T-cell (primary cell): Measurements from ENCODE around the gene MATN1. TPM values are rescaled to one million over a fixed set of nuclear protein-coding genes. Genes with fewer than 3 reads are reported as not detected.

ENCODE experiments used
- ATAC-seq, 4 experiments: fragments of 200-7000 bp in 3 of 4; fragments of 150-1000 bp in 1 of 4; cut with Tn5 transposase; replicated peaks in 1 of 4; 1 replicate in 3 of 4; 2 replicates in 1 of 4; pipeline ENCODE4 v1.10.0; 2021; ENCODE audit warnings: moderate library complexity in 3 of 4, mild to moderate bottlenecking in 2 of 4, moderate number of reproducible peaks in 1 of 4
- CTCF ChIA-PET, 2 donors: fragments of 300-600 bp; sonication (Branson Sonifier 250); formaldehyde crosslinking; loops; one replicate each; lab custom pipeline; 2022; ENCODE audit warnings: antibody characterized with exemption in 2 of 2; lab: Charles Lee
- POLR2A ChIA-PET, 2 donors: fragments of 300-600 bp; sonication (Branson Sonifier 250); formaldehyde crosslinking; loops; one replicate each; lab custom pipeline; 2022; ENCODE audit warnings: antibody characterized with exemption in 2 of 2; lab: Charles Lee
- DNase-seq, 35 experiments: peaks; one replicate each; pipeline versions ENCODE4 v3.0.0 to v3.0.0-alpha.2; 2013 to 2023
- H3K27ac ChIP-seq: one replicate; pipeline ENCODE4 v1.5.1; 2013; ENCODE audit warnings: low read length
- H3K27me3 ChIP-seq, 2 experiments: replicated peaks in 1 of 2; 1 replicate in 1 of 2; 2 replicates in 1 of 2; pipeline versions ENCODE4 v1.6.1 to v1.7.0; 2013; ENCODE audit warnings: low read length in 1 of 2, mixed read lengths in 1 of 2; ENCODE audit not compliant: control insufficient read depth in 2 of 2, insufficient read depth in 2 of 2; ENCODE audit errors: extremely low read depth in 1 of 2
- H3K36me3 ChIP-seq, 2 donors: 1 replicate in 1 of 2; 2 replicates in 1 of 2; pipeline versions ENCODE4 v1.6.1 to v1.7.0; 2013; ENCODE audit warnings: low read length in 1 of 2; ENCODE audit not compliant: control insufficient read depth in 2 of 2, insufficient read depth in 1 of 2; ENCODE audit errors: extremely low read depth in 1 of 2
- H3K4me1 ChIP-seq, 2 experiments: 1 replicate in 1 of 2; 2 replicates in 1 of 2; pipeline versions ENCODE4 v1.6.1 to v1.7.0; 2013; ENCODE audit warnings: low read length in 2 of 2, mixed read lengths in 1 of 2; ENCODE audit not compliant: insufficient read depth in 2 of 2, control insufficient read depth in 1 of 2; ENCODE audit errors: extremely low read depth in 1 of 2
- H3K4me3 ChIP-seq, 2 donors: 1 replicate in 1 of 2; 2 replicates in 1 of 2; pipeline versions ENCODE4 v1.5.1 to v1.7.0; 2013; ENCODE audit warnings: mild to moderate bottlenecking in 2 of 2, low read length in 1 of 2, moderate library complexity in 1 of 2; ENCODE audit not compliant: control insufficient read depth in 1 of 2; ENCODE audit errors: extremely low read depth in 1 of 2
- H3K9me3 ChIP-seq: 2 replicates; pipeline ENCODE4 v1.7.0; 2013
- H3K27ac Mint-ChIP-seq, 2 donors: one replicate each; pipeline ENCODE4 v1.8.0; 2020 to 2021; ENCODE audit warnings: mild to moderate bottlenecking in 2 of 2, mixed read lengths in 2 of 2
- H3K27me3 Mint-ChIP-seq, 2 donors: one replicate each; pipeline ENCODE4 v1.8.0; 2021 to 2022; ENCODE audit warnings: mixed read lengths in 2 of 2
- H3K36me3 Mint-ChIP-seq: one replicate; pipeline ENCODE4 v1.8.0; 2021; ENCODE audit warnings: mixed read lengths
- H3K4me1 Mint-ChIP-seq, 3 donors: one replicate each; pipeline ENCODE4 v1.8.0; 2020 to 2022; ENCODE audit warnings: mixed read lengths in 3 of 3, mild to moderate bottlenecking in 1 of 3
- H3K4me3 Mint-ChIP-seq, 3 donors: one replicate each; pipeline ENCODE4 v1.8.0; 2020 to 2022; ENCODE audit warnings: mild to moderate bottlenecking in 3 of 3, mixed read lengths in 3 of 3, moderate library complexity in 3 of 3
- H3K9me3 Mint-ChIP-seq, 3 donors: one replicate each; pipeline ENCODE4 v1.8.0; 2020 to 2022; ENCODE audit warnings: mixed read lengths in 3 of 3
- WGBS: methylation state at CpG from one replicate; pipeline ENCODE4 v1.1.5; 2013; ENCODE audit warnings: missing lambda C conversion rate; ENCODE audit not compliant: insufficient coverage; 5-methylcytosine and 5-hydroxymethylcytosine counted together
- total RNA-seq, 35 experiments: library from RNA in 6 of 35; stranded (reverse) in 6 of 35; fragments of 120-200 nt in 1 of 35; gene quantifications; one replicate each; pipeline versions ENCODE4 v1.2.1 to v1.2.4 and lab custom pipeline; 2013 to 2026

The MATN1 gene
- total RNA-seq, 5 donors from 2014 or later (not counting 1 experiment from before 2014, with no cell fraction given) = 0.20 to 5.5 (median 0.60) TPM

- WGBS = 61% methylated on average over 6 of the region's 8 CpGs
- Mint-ChIP-seq H3K27ac (peak overlapping the region; percentile 96 to 98), H3K4me3 (peak overlapping the region; percentile 98 to 100 (median 99)), H3K9me3 (no peaks in the 10 kb centered on the region), H3K4me1 (peaks cover 85 to 97% (median 87%) of the 10 kb centered on the region in 3 donors), H3K36me3 (peaks cover 42% of the 10 kb centered on the region), H3K27me3 (no peaks in the 10 kb centered on the region)
- CTCF ChIA-PET = interaction anchor here in 1 of 2 donors (0.8 to 1.1 kb wide), 3 partner anchors 8 to 33 kb away, joined by 3 to 7 read pairs (median 5); no protein-coding TSS in a partner anchor
- DNase-seq (no peak), ATAC-seq (no peak)
- POLR2A ChIA-PET = interaction anchor here (0.7 to 1.0 kb wide), 4 partner anchors 8 to 10 kb away, joined by 3 to 6 read pairs (median 4); no protein-coding TSS in a partner anchor
- peak overlapping the region; percentile 79 for H3K27ac ChIP-seq
- H3K4me3 ChIP-seq = peak overlapping the region; percentile 6 to 94
- peaks cover 4 to 26% of the 10 kb centered on the region in 2 donors for H3K36me3 ChIP-seq
- peaks cover 70 to 92% of the 10 kb centered on the region in 2 experiments for H3K4me1 ChIP-seq
- no peaks in the 10 kb centered on the region for H3K9me3 ChIP-seq
- no peaks in the 10 kb centered on the region for H3K27me3 ChIP-seq
These were observed 28.7 kb upstream of the MATN1 start for GRCh38 chr1:30751830-30752650.

- Mint-ChIP-seq H3K27ac (peak overlapping the region; percentile 96 to 98), H3K27me3 (no peaks in the 10 kb centered on the region), H3K4me1 (peaks cover 96 to 99% (median 96%) of the 10 kb centered on the region in 3 donors), H3K36me3 (peaks cover 50% of the 10 kb centered on the region), H3K4me3 (peak overlapping the region; percentile 80 to 98 (median 80)), H3K9me3 (no peaks in the 10 kb centered on the region)
- DNase-seq (peak in 2 of 35 experiments; percentile 45 to 54), ATAC-seq (peak in 1 of 4 experiments; percentile 8)
- ChIA-PET POLR2A (interaction anchor here in 1 of 2 donors (1.0 kb wide), 1 partner anchor 12 kb away, joined by 3 read pairs; no protein-coding TSS in a partner anchor), CTCF (interaction anchor here (0.6 to 3.6 kb wide), 4 partner anchors 9 to 182 kb away, joined by 3 to 18 read pairs (median 8); no protein-coding TSS in a partner anchor)
- no peaks in the 10 kb centered on the region for H3K27me3 ChIP-seq
- H3K9me3 ChIP-seq = no peaks in the 10 kb centered on the region
- peak overlapping the region; percentile 22 to 58 for H3K4me3 ChIP-seq
- H3K27ac ChIP-seq = peak overlapping the region; percentile 79
- peaks cover 80 to 98% of the 10 kb centered on the region in 2 experiments for H3K4me1 ChIP-seq
- peaks cover 4 to 28% of the 10 kb centered on the region in 2 donors for H3K36me3 ChIP-seq
- 13% methylated on average over 3 of the region's 10 CpGs for WGBS
These were observed 27.4 kb upstream of the MATN1 start for GRCh38 chr1:30750731-30751291.

- no peaks in the 10 kb centered on the region for H3K27me3 ChIP-seq
- 26% methylated on average over 21 of the region's 23 CpGs for WGBS
- H3K4me1 Mint-ChIP-seq = peaks cover 96 to 99% (median 97%) of the 10 kb centered on the region in 3 donors
- peaks cover 82 to 98% of the 10 kb centered on the region in 2 experiments for H3K4me1 ChIP-seq
- H3K27ac Mint-ChIP-seq = peak overlapping the region; percentile 96 to 98
- DNase-seq (peak; percentile 51 to 95 (median 85)), ATAC-seq (peak; percentile 67 to 86 (median 70))
- peaks cover 42% of the 10 kb centered on the region for H3K36me3 Mint-ChIP-seq
- peak overlapping the region; percentile 79 for H3K27ac ChIP-seq
- H3K9me3 ChIP-seq = no peaks in the 10 kb centered on the region
- peak overlapping the region; percentile 23 to 58 for H3K4me3 ChIP-seq
- no peaks in the 10 kb centered on the region for H3K9me3 Mint-ChIP-seq
- H3K4me3 Mint-ChIP-seq = peak overlapping the region; percentile 80 to 98 (median 80)
- H3K27me3 Mint-ChIP-seq = no peaks in the 10 kb centered on the region
- ChIA-PET POLR2A (interaction anchor here in 1 of 2 donors (1.0 kb wide), 1 partner anchor 13 kb away, joined by 3 read pairs; no protein-coding TSS in a partner anchor), CTCF (interaction anchor here in 1 of 2 donors (1.2 to 3.6 kb wide), 3 partner anchors 10 to 30 kb away, joined by 5 to 18 read pairs (median 11); no protein-coding TSS in a partner anchor)
- H3K36me3 ChIP-seq = peaks cover 4 to 28% of the 10 kb centered on the region in 2 donors
These were observed 26.6 kb upstream of the MATN1 start for GRCh38 chr1:30749691-30750583.

GRCh38 chr1:30748699-30749401 is 25.5 kb upstream of the MATN1 start:
- Mint-ChIP-seq H3K4me3 (peak overlapping the region; percentile 80 to 98 (median 80)), H3K27ac (peak overlapping the region; percentile 96 to 98), H3K4me1 (peaks cover 99 to 100% (median 99%) of the 10 kb centered on the region in 3 donors), H3K27me3 (no peaks in the 10 kb centered on the region), H3K9me3 (no peaks in the 10 kb centered on the region), H3K36me3 (peaks cover 42% of the 10 kb centered on the region)
- peak in 4 of 35 experiments; percentile 35 to 46 (median 40) for DNase-seq
- peak overlapping the region; percentile 79 for H3K27ac ChIP-seq
- H3K4me1 ChIP-seq = peaks cover 87 to 98% of the 10 kb centered on the region in 2 experiments
- WGBS = 18% methylated on average over 6 of the region's 16 CpGs
- H3K4me3 ChIP-seq = peak overlapping the region; percentile 22 to 30
- ChIA-PET CTCF (interaction anchor here in 1 of 2 donors (0.9 to 3.6 kb wide), 3 partner anchors 11 to 31 kb away, joined by 5 to 18 read pairs (median 11); no protein-coding TSS in a partner anchor), POLR2A (interaction anchor here in 1 of 2 donors (1.5 kb wide), 1 partner anchor 12 kb away, joined by 4 read pairs; no protein-coding TSS in a partner anchor)
- no peak for ATAC-seq
- H3K9me3 ChIP-seq = no peaks in the 10 kb centered on the region
- H3K27me3 ChIP-seq = no peaks in the 10 kb centered on the region
- peaks cover 4 to 28% of the 10 kb centered on the region in 2 donors for H3K36me3 ChIP-seq

- POLR2A ChIA-PET = interaction anchor here in 1 of 2 donors (0.6 to 1.5 kb wide), 2 partner anchors 13 to 30 kb away, joined by 4 to 17 read pairs; no protein-coding TSS in a partner anchor
- H3K27me3 ChIP-seq = no peaks in the 10 kb centered on the region
- Mint-ChIP-seq H3K9me3 (no peaks in the 10 kb centered on the region), H3K4me3 (peak overlapping the region; percentile 80 to 98 (median 80)), H3K36me3 (peaks cover 38% of the 10 kb centered on the region), H3K27ac (peak overlapping the region; percentile 96 to 98), H3K27me3 (no peaks in the 10 kb centered on the region), H3K4me1 (peaks cover 99 to 100% (median 99%) of the 10 kb centered on the region in 3 donors)
- H3K4me3 ChIP-seq = peak overlapping the region in 1 of 2 donors; percentile 22
- 13% methylated on average over 4 of the region's 9 CpGs for WGBS
- CTCF ChIA-PET = interaction anchor here in 1 of 2 donors (0.9 to 3.6 kb wide), 2 partner anchors 28 to 32 kb away, joined by 5 to 18 read pairs; no protein-coding TSS in a partner anchor
- peak overlapping the region; percentile 79 for H3K27ac ChIP-seq
- DNase-seq (no peak), ATAC-seq (no peak)
- H3K36me3 ChIP-seq = peaks cover 4 to 29% of the 10 kb centered on the region in 2 donors
- peaks cover 85 to 100% of the 10 kb centered on the region in 2 experiments for H3K4me1 ChIP-seq
- H3K9me3 ChIP-seq = no peaks in the 10 kb centered on the region
These were observed 24.8 kb upstream of the MATN1 start for GRCh38 chr1:30748098-30748698.
